Body of pancreas (tissue), 4 donors: Measurements from ENCODE around the gene HAUS7. TPM values are rescaled to one million over a fixed set of nuclear protein-coding genes. Genes with fewer than 3 reads are reported as not detected.

Source experiments
- ATAC-seq: fragments of 150-250 bp; one replicate; pipeline ENCODE4 v1.9.1; 2016
- DNase-seq, 4 donors: peaks; one replicate each; pipeline ENCODE4 v3.0.0-alpha.2; 2019
- H3K27ac ChIP-seq, 4 donors: fragments of 200-600 bp; sonication (generic); 1 replicate in 3 of 4; 2 replicates in 1 of 4; pipeline versions ENCODE4 v1.5.1 to v1.6.1; 2016 to 2019; ENCODE audit warnings: mild to moderate bottlenecking in 1 of 4, mixed read lengths in 1 of 4, moderate library complexity in 1 of 4
- H3K27me3 ChIP-seq, 2 donors: fragments of 200-600 bp; sonication (generic); one replicate each; pipeline ENCODE4 v1.6.0; 2016; ENCODE audit warnings: mild to moderate bottlenecking in 1 of 2
- H3K36me3 ChIP-seq, 2 donors: fragments of 200-600 bp; sonication (generic); replicated peaks in 1 of 2; 2 replicates each; pipeline ENCODE4 v1.5.1; 2016; ENCODE audit warnings: low read depth in 2 of 2; ENCODE audit not compliant: insufficient read depth in 1 of 2
- H3K4me1 ChIP-seq: fragments of 200-600 bp; sonication (generic); one replicate; pipeline ENCODE4 v1.6.0; 2016
- H3K4me3 ChIP-seq, 2 donors: fragments of 200-600 bp; sonication (generic); 1 replicate in 1 of 2; 2 replicates in 1 of 2; pipeline ENCODE4 v1.5.1; 2016 to 2019
- H3K9me3 ChIP-seq, 3 donors: fragments of 200-600 bp; sonication (generic); 1 replicate in 2 of 3; 2 replicates in 1 of 3; pipeline ENCODE4 v1.5.1; 2016
- CTCF ChIP-seq, 7 experiments: fragments of 450-650 bp in 4 of 7; fragments of 200-600 bp in 3 of 7; sonication (generic) in 3 of 7; IDR thresholded peaks; one replicate each; pipeline ENCODE4 v1.5.1; 2016 to 2019; ENCODE audit warnings: antibody characterized with exemption in 7 of 7
- POLR2A ChIP-seq, 3 donors: fragments of 450-650 bp; IDR thresholded peaks; one replicate each; pipeline ENCODE4 v1.6.1; 2016; ENCODE audit warnings: antibody characterized with exemption in 3 of 3, mild to moderate bottlenecking in 2 of 3
- WGBS, 2 donors: methylation state at CpG; one replicate each; pipeline ENCODE4 v1.1.5; 2017; 5-methylcytosine and 5-hydroxymethylcytosine counted together
- intact Hi-C: fragments of 100-400 bp; cut with DNase I; formaldehyde crosslinking; loops from one replicate; pipeline ENCODE4 v1.15.1; 2023
- total RNA-seq, 2 donors: library from RNA; depleted of rRNA; stranded (reverse); fragments of >200 nt; gene quantifications; one replicate each; pipeline ENCODE4 v1.1.0, GENCODE V29; 2016

The HAUS7 gene
- total RNA-seq, 2 donors from 2014 or later, result 3.1 to 38.2 TPM

DNA sequence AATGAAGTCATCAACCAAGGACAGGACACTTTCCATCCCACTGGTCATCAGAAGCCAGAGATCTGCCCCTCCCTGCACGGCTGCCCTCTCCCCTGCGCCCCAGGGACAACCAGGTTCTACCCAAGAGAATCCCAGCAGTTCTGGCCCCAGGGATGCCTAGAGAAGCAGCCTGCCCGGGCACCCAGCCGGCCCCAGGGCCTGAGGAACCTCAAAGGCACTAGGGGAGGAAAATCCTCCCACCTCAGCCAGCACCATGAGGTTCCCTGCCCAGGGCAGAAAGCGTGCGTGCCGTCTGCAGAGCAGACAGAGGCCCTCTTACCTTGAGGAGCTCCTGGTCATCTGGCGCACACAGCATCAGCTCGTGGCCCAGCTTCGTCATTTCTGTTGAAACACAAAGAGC lies 8.1 kb downstream of the HAUS7 start:
- H3K27me3 ChIP-seq, result no peaks in the 10 kb centered on the region
- H3K4me3 ChIP-seq, result no peak overlapping the region
- H3K27ac ChIP-seq, result no peak overlapping the region
- 89% methylated on average over 9 of the region's 10 CpGs; no CpG with 5 or more reads in 1 of the 2 donors for WGBS, 2 donors
- intact Hi-C loops, result no loop called here
- no peaks in the 10 kb centered on the region for H3K9me3 ChIP-seq
- ATAC-seq, result no peak
- no peaks in the 10 kb centered on the region for H3K36me3 ChIP-seq
- DNase-seq, result no peak
- H3K4me1 ChIP-seq, result no peaks in the 10 kb centered on the region
- no peak for TF ChIP-seq POLR2A (IDR thresholded peaks at IDR 0.05)

DNA sequence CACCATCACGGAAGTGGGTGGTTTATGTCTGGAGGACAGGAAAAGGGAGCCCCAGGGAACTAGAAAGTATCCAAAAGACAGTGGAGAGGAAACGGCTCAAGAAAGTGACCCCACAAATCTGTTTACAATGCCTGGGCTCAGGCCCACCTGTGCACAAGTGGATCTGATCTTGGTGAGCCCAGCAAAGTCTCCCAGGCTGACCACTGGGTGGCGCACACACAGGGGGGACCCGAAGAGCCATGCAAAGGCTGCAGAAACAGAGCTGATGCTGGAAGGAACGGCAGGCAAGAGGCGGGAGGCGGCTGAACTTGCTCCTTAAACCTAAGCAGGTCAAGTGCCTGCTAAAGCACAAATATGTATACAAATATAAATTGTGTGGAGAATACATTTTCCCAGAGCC lies 9.6 kb downstream of the HAUS7 start:
- Histone ChIP-seq H3K36me3 (no peaks in the 10 kb centered on the region), H3K9me3 (no peaks in the 10 kb centered on the region), H3K27me3 (no peaks in the 10 kb centered on the region), H3K4me3 (no peak overlapping the region), H3K27ac (no peak overlapping the region), H3K4me1 (no peaks in the 10 kb centered on the region)
- 29 to 70% methylated on average over 2 to 5 of the region's 7 CpGs for WGBS, 2 donors
- intact Hi-C loops, result no loop called here
- DNase-seq (peak; percentile 29 to 44 (median 38)), ATAC-seq (no peak)
- peak; percentile 27 to 44 (median 40) for TF ChIP-seq CTCF (IDR thresholded peaks at IDR 0.05)
- TF ChIP-seq POLR2A (IDR thresholded peaks at IDR 0.05), result no peak

DNA sequence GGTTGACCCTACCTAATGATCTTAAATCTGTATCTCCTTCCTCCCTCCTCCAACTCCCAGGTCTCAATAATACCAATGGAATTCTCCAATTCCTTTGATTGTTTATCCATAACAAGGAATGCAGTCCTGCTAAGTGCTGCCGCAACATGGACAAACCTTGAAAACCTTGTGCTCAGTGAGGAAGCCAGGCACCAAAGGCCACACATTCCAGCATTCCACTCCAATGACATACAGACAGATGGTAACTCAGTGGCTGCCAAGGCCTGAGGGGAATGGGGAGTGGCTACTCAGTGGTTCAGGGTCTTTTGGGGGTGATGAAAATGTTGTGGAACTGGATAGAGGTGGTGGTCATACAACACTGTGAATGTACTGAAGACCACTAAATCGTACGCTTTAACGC lies 10.4 kb downstream of the HAUS7 start:
- DNase-seq (no peak), ATAC-seq (no peak)
- TF ChIP-seq CTCF (IDR thresholded peaks at IDR 0.05), result no peak
- no peak for TF ChIP-seq POLR2A (IDR thresholded peaks at IDR 0.05)
- H3K27ac ChIP-seq, result no peak overlapping the region
- no peaks in the 10 kb centered on the region for H3K4me1 ChIP-seq
- intact Hi-C loops, result no loop called here
- no peaks in the 10 kb centered on the region for H3K36me3 ChIP-seq
- H3K27me3 ChIP-seq, result no peaks in the 10 kb centered on the region
- no peaks in the 10 kb centered on the region for H3K9me3 ChIP-seq
- H3K4me3 ChIP-seq, result no peak overlapping the region
- 78 to 89% methylated on average over 3 to 4 of the region's 4 CpGs for WGBS, 2 donors

- Histone ChIP-seq H3K9me3 (no peaks in the 10 kb centered on the region), H3K4me1 (no peaks in the 10 kb centered on the region), H3K27me3 (no peaks in the 10 kb centered on the region), H3K36me3 (no peaks in the 10 kb centered on the region), H3K27ac (no peak overlapping the region), H3K4me3 (no peak overlapping the region)
- ATAC-seq, result no peak
- intact Hi-C loops, result no loop called here
- TF ChIP-seq CTCF (IDR thresholded peaks at IDR 0.05), result no peak
- TF ChIP-seq POLR2A (IDR thresholded peaks at IDR 0.05), result no peak
- 83 to 93% methylated on average over 1 to 4 of the region's 4 CpGs for WGBS, 2 donors
- no peak for DNase-seq
These were observed 11.9 kb downstream of the HAUS7 start for GRCh38 chrX:153458476-153458875.

- WGBS, 2 donors, result 91 to 96% methylated on average over 9 to 17 of the region's 17 CpGs
- no peak for ATAC-seq
These were observed 12.4 kb downstream of the HAUS7 start for GRCh38 chrX:153457827-153458466.

More at GRCh38 chrX:153457827-153458466, 12.4 kb downstream of the HAUS7 start:
- no peak for TF ChIP-seq POLR2A (IDR thresholded peaks at IDR 0.05)
- no peak for TF ChIP-seq CTCF (IDR thresholded peaks at IDR 0.05)
- H3K4me1 ChIP-seq, result no peaks in the 10 kb centered on the region
- no peaks in the 10 kb centered on the region for H3K36me3 ChIP-seq
- intact Hi-C loops, result no loop called here
- no peak overlapping the region for H3K27ac ChIP-seq
- DNase-seq, result no peak
- no peaks in the 10 kb centered on the region for H3K9me3 ChIP-seq
- no peaks in the 10 kb centered on the region for H3K27me3 ChIP-seq
- H3K4me3 ChIP-seq, result no peak overlapping the region
